ENCODE data around the gene AGRP.
A peak's percentile ranks its signal among the peaks of the same experiment; 100 is the strongest.

DNA sequence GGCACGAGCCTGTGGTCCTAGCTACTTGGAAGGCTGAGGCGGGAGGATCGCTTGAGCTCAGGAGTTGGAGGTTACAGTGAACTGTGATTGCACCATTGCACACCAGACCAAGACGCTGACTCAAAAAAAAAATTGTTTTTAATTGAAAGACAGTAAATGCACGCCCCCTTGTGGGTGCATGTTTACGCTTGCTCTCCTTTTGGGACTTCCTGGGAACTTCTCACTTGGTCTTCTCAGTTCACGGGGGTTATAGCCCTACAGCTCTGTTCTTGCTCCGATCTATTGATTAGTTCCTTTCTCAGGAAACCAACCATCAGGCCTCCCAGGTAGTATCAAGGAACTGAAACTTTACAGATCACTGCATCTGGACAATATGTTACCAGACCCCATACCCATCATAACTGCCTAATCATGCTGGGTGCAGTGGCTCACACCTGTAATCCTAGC lies 31.1 kb upstream of the AGRP start:
- TF ChIP-seq, protein P1, sequence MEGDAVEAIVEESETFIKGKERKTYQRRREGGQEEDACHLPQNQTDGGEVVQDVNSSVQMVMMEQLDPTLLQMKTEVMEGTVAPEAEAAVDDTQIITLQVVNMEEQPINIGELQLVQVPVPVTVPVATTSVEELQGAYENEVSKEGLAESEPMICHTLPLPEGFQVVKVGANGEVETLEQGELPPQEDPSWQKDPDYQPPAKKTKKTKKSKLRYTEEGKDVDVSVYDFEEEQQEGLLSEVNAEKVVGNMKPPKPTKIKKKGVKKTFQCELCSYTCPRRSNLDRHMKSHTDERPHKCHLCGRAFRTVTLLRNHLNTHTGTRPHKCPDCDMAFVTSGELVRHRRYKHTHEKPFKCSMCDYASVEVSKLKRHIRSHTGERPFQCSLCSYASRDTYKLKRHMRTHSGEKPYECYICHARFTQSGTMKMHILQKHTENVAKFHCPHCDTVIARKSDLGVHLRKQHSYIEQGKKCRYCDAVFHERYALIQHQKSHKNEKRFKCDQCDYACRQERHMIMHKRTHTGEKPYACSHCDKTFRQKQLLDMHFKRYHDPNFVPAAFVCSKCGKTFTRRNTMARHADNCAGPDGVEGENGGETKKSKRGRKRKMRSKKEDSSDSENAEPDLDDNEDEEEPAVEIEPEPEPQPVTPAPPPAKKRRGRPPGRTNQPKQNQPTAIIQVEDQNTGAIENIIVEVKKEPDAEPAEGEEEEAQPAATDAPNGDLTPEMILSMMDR (IDR thresholded peaks at IDR 0.05 in 8 of 11, conservative IDR thresholded peaks at IDR 0.05 in 3 of 11), result peak; percentile 64 to 87 (median 80)
- no peak for TF ChIP-seq POLR2A (IDR thresholded peaks at IDR 0.05)

All from spleen (tissue), 7 donors.